ENCODE data around the gene ING5.

GRCh38 chr2:241741016-241741415, 39.2 kb downstream of the ING5 start:
- TF ChIP-seq CTCF (IDR thresholded peaks at IDR 0.05; ENCODE audit: insufficient read depth, low read length): no peak
- TF ChIP-seq REST (IDR thresholded peaks at IDR 0.05; ENCODE audit: insufficient replicate concordance, low read depth): no peak

All from HL-60 (cell line).